Neural crest cell (in vitro differentiated cells): Measurements from ENCODE around the gene THEMIS. TPM values are rescaled to one million over a fixed set of nuclear protein-coding genes. Genes with fewer than 3 reads are reported as not detected.

Source experiments
- DNase-seq: peaks from one replicate; pipeline ENCODE4 v3.0.0; 2021; ENCODE audit warnings: low read depth, mixed read lengths, low spot score
- H3K27ac Mint-ChIP-seq: one replicate; pipeline ENCODE4 v1.8.0; 2021; ENCODE audit warnings: mild to moderate bottlenecking, mixed read lengths; ENCODE audit not compliant: unreplicated experiment
- H3K27me3 Mint-ChIP-seq: 2 replicates; pipeline ENCODE4 v1.8.0; 2021; ENCODE audit warnings: low read depth, mild to moderate bottlenecking, mixed read lengths
- H3K36me3 Mint-ChIP-seq: 2 replicates; pipeline ENCODE4 v1.8.0; 2021; ENCODE audit warnings: low read depth, mild to moderate bottlenecking, mixed read lengths
- H3K4me1 Mint-ChIP-seq: 2 replicates; pipeline ENCODE4 v1.8.0; 2021; ENCODE audit warnings: mixed read lengths
- H3K4me3 Mint-ChIP-seq: one replicate; pipeline ENCODE4 v1.8.0; 2021; ENCODE audit warnings: mild to moderate bottlenecking, mixed read lengths
- H3K9me3 Mint-ChIP-seq: 2 replicates; pipeline ENCODE4 v1.8.0; 2021; ENCODE audit warnings: mixed read lengths
- CTCF ChIP-seq: fragments of 200-600 bp; sonication (generic); conservative IDR thresholded peaks from 2 replicates; pipeline ENCODE4 v1.5.0; 2021; ENCODE audit warnings: antibody characterized with exemption, mild to moderate bottlenecking
- total RNA-seq: library from RNA; stranded (reverse); gene quantifications from 2 replicates; pipeline ENCODE4 v1.2.1, GENCODE V29; 2021

THEMIS gene
- total RNA-seq, 1 donor from 2014 or later, result not detected

- Mint-ChIP-seq H3K27me3 (no peaks in the 10 kb centered on the region), H3K9me3 (no peaks in the 10 kb centered on the region), H3K36me3 (no peaks in the 10 kb centered on the region), H3K4me1 (peaks cover 5% of the 10 kb centered on the region), H3K27ac (no peak overlapping the region), H3K4me3 (no peak overlapping the region)
- no peak for TF ChIP-seq CTCF
- no peak for DNase-seq
These were observed 20.4 kb downstream of the THEMIS start for GRCh38 chr6:127880429-127880828.

- no peaks in the 10 kb centered on the region for H3K36me3 Mint-ChIP-seq
- no peak for TF ChIP-seq CTCF
- H3K9me3 Mint-ChIP-seq, result no peaks in the 10 kb centered on the region
- peaks cover 5% of the 10 kb centered on the region for H3K4me1 Mint-ChIP-seq
- H3K27ac Mint-ChIP-seq, result no peak overlapping the region
- no peak overlapping the region for H3K4me3 Mint-ChIP-seq
- no peaks in the 10 kb centered on the region for H3K27me3 Mint-ChIP-seq
- DNase-seq, result peak; percentile 9
These were observed 21.2 kb downstream of the THEMIS start for GRCh38 chr6:127879685-127880084.

- no peak for DNase-seq
- Mint-ChIP-seq H3K4me3 (no peak overlapping the region), H3K27me3 (no peaks in the 10 kb centered on the region), H3K9me3 (peaks cover 4% of the 10 kb centered on the region), H3K36me3 (no peaks in the 10 kb centered on the region), H3K4me1 (peaks cover 5% of the 10 kb centered on the region), H3K27ac (no peak overlapping the region)
- no peak for TF ChIP-seq CTCF
These were observed 22.7 kb downstream of the THEMIS start for GRCh38 chr6:127878115-127878514.

- no peak for TF ChIP-seq CTCF
- H3K36me3 Mint-ChIP-seq, result no peaks in the 10 kb centered on the region
These were observed 23.6 kb downstream of the THEMIS start for GRCh38 chr6:127877231-127877630.

GRCh38 chr6:127869772-127870404 is 31.0 kb downstream of the THEMIS start:
- TF ChIP-seq CTCF, result no peak
- peaks cover 5% of the 10 kb centered on the region for H3K9me3 Mint-ChIP-seq
- H3K27me3 Mint-ChIP-seq, result no peaks in the 10 kb centered on the region
- no peak overlapping the region for H3K4me3 Mint-ChIP-seq
- no peaks in the 10 kb centered on the region for H3K36me3 Mint-ChIP-seq
- no peak overlapping the region for H3K27ac Mint-ChIP-seq
- no peak for DNase-seq
- H3K4me1 Mint-ChIP-seq, result peaks cover 6% of the 10 kb centered on the region

More at GRCh38 chr6:127877231-127877630, 23.6 kb downstream of the THEMIS start:
- DNase-seq, result no peak
- peaks cover 5% of the 10 kb centered on the region for H3K4me1 Mint-ChIP-seq
- peaks cover 5% of the 10 kb centered on the region for H3K9me3 Mint-ChIP-seq
- no peak overlapping the region for H3K27ac Mint-ChIP-seq
- H3K27me3 Mint-ChIP-seq, result no peaks in the 10 kb centered on the region
- no peak overlapping the region for H3K4me3 Mint-ChIP-seq
